ENCODE measurements around the gene SHC3.

The SHC3 gene

DNA sequence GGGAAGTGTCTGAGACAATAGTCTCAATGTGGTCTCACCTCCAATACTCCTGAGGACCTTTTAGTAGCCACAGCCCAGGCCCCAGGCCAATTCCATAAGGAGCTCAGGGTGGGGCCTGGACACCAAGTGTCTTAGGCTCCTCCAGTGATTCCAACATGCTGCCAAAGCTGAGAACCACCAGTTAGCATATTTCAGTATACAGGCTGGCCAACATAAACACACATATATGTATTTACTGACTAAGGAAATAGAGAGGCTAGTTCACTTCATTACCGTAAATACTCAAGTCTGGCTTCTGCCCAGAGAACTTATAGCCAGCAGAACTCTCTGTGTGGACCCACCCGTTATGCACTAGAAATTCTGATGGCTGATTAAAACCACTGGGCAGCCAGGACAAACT, 163.3 kb downstream of the SHC3 start:
- DNase-seq, result no peak

- DNase-seq, result no peak
These were observed 164.5 kb downstream of the SHC3 start for GRCh38 chr9:89014153-89014552.

GRCh38 chr9:89013660-89014059, 165.0 kb downstream of the SHC3 start:
- no peak for DNase-seq

DNA sequence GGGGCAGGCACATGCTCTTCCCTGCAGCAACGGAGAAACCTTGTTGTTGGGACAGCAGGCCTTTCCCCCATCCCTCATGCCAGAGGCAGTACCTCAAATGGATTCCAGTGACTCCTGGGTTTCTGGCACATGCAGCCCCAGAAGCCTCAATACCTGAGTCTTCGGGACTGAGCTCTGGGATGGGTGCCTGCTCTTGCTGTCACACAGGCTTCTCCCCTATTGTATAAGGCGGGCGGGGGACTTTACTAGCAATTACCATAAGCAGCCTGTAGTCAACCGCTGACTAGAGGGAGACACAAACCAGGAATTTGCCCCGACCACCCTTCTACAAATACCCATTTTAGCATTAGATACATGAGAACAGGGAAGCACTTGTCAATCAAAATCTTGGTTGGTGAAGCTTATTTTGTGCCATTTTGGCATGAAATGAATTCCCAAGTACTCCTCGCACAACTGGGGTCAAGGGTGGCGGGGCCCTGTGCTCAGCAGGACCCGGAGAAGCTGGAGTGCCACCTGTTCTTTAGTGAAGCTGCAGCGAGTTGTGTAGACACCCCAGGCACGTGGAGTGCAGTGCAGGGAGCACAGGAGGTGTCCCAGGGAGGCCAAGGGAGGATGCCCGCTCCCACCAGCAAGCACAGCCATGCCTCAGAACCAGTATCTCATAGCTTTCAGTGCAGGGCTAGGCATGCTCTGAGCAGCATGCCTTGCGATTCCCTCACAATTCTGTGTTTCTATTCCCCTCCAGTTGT, 166.2 kb downstream of the SHC3 start:
- DNase-seq, result no peak

DNA sequence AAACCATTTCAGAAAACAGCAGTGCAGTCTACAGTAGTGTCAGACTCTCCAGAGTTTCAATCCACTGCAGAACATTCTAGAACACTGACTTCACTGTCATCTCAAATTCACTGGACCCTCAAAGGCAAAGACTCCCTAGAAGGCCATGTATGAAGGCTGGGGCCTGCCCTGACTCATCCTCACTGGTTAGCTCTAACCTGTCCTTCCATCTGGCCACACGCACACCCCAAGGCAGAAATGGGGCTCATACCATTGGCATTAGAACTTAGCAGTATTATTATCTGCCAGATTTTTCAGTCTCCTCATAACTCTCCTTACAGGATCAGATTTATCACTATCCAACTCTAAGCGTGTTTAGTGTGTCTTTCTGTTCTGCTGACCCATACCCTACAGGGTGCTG, 166.9 kb downstream of the SHC3 start:
- no peak for DNase-seq

DNA sequence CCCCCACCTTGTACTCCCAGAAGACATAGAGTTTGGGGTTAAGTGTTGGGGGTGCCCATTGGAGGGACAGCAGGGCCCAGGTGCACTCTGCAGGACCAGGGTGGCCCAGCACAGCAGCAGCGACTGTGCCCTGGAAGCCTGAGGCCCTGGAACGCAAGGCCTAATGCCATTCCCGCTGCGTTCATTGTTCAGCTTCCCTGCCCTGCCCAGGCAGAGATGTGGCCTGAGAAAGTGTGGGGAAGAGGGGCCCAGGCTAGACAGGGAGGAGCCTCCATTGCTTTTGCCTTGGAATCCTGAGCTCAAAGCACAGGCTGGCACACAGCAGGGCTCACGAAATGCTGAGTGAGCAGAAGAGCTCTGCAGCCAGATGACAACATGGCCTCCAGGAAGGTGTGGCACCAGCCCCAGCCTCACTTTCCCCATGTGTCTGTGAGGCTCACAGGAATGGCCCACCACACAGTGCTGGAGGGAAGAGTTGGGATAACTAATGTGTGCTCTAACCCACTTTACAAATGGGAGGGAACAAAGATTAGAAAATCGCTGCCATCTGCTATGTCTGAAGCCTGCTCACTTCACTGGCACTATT, 168.0 kb downstream of the SHC3 start:
- DNase-seq, result no peak

DNA sequence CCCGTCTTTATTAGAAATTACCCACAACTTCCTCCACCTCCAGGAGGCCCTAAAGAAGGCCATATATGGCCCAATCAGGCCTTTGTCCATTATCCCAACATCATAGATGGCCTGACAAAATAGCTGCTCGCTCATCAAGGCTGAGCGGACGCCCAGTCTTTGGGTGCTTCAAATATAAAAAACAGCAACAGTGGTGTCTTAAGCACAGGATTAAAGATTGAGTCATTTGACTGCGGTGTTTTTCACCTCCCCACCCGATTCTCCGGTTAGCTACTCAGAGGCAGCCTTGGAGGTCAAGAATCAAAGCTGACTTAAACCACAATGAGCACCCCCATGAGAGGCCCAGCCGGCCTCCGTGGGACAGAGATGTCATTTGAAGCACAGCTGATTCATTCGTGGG, 168.6 kb downstream of the SHC3 start:
- no peak for DNase-seq

DNA sequence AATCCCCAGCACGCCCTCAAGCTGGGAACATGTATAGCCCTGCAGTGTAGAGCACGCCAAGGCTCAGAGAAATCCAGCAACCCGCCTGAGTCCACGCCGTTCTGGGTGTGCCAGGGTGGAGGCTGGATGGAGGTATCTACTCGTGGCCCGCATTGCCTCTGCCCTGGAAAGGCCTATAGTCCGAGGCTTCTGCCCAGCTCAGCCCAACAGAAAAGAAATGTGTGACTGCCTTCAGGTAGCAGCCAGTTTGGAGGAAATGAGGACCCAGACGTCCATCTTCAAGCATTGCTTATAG, 169.1 kb downstream of the SHC3 start:
- no peak for DNase-seq

DNA sequence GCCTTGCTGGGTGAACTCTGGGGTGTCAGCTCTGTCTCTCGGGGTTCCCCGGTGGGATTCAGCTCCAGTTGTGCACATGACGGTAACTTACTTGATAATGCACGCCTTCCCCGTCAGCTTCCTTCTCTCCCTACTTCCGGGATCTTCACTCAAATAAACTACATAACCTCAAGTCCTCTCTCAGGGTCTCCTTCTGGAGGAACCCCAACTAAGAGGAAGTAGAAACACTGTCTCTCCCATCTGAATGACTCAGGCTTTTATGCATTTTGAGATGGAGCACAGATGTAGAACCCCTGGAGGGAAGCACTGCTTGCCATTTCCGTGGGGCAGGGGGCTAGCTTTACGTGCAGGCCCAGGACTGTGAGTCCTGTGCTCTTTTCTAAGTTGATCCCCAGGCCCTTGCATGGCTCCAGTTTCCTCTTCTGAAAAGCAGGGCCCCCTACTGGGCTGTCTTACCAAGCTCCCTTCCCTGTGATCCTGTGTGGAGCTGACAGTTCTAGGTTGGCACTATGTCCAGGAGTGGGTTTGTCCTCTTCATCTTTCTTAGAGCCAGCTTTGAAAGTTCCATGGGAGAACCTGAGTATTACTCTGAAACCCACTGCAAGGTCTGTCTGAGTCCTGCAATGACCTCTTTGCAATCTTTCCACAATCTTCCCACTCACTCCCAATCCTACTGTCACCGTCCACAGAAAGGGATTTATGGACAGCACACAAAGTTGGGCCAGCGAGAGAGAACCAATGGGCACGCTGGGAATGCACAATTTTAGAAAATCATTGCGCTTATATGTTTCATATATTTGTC, 169.7 kb downstream of the SHC3 start:
- no peak for DNase-seq

DNA sequence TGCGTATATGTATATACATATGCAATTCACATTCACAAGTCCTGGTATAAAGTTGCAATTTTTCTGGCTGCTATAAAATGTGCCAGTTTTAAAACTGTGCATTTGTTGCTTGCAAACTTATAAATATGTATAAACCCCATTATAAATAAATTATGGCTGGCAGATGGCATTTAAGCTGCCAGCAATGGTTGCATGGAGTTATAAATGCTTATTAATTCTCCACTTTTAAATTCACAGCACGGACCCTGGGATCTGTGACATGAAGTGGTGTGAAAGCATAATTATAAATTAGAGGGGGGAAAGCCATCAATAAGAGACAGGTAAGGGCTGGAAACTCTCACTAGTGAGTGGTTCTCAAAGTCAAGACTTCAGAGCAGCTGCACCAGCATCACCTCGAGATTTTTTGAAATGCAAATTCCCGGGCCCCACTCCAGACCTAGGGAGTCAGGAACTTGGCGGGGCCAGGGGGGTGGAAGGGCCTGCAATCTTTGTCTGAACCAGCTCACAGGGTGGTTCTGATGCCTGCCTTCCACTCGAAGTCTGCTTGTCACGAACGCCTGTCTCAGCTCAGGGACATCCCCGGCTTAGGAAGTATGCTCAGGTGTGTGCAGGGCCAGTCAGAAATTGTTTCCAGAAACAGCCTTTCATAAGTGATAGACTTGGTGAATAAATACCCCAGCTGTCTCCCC, 170.4 kb downstream of the SHC3 start:
- DNase-seq, result no peak

- no peak for DNase-seq
These were observed 171.3 kb downstream of the SHC3 start for GRCh38 chr9:89006996-89007967.

DNA sequence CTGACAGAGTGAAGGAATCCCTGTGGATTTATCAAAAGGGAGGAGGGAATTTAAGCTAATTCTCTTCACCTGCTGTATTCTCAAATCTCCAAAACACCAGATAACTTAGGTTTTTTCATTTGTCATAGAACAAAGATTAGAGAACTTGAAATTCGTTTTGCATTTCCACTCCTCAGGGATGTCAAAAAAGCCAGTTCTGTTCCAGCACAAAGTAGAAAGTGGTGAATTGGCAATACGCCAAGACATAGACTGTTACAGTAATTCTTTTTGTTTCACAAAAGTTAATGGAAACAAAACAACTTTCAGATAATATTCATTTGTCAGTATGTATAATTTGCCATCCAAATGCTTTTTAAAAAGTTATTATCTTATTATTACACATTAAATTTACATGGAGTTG, 172.4 kb downstream of the SHC3 start:
- no peak for DNase-seq

GRCh38 chr9:89005323-89005722, 173.3 kb downstream of the SHC3 start:
- DNase-seq, result no peak

DNA sequence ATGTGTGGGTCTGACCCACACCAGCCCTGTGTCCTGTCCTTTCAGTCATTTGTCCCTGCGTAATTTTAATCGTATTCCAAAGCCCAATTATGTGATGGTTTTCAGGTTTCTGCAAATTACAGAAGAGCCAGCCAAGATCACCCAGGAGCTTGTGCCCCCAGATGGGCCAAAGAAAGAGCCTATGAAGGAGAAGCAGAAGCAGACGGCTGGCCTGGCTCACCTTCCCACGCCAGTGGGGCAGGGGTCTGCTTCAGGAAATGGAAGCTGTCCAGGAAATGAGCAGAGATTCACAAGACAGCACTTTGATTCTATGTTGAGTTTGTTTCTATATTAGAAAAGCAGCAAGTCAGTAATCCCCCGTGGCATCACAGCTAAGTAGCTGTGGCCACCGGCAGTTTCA, 175.6 kb downstream of the SHC3 start:
- no peak for DNase-seq

- DNase-seq, result no peak
These were observed 176.6 kb downstream of the SHC3 start for GRCh38 chr9:89001917-89002540.

DNA sequence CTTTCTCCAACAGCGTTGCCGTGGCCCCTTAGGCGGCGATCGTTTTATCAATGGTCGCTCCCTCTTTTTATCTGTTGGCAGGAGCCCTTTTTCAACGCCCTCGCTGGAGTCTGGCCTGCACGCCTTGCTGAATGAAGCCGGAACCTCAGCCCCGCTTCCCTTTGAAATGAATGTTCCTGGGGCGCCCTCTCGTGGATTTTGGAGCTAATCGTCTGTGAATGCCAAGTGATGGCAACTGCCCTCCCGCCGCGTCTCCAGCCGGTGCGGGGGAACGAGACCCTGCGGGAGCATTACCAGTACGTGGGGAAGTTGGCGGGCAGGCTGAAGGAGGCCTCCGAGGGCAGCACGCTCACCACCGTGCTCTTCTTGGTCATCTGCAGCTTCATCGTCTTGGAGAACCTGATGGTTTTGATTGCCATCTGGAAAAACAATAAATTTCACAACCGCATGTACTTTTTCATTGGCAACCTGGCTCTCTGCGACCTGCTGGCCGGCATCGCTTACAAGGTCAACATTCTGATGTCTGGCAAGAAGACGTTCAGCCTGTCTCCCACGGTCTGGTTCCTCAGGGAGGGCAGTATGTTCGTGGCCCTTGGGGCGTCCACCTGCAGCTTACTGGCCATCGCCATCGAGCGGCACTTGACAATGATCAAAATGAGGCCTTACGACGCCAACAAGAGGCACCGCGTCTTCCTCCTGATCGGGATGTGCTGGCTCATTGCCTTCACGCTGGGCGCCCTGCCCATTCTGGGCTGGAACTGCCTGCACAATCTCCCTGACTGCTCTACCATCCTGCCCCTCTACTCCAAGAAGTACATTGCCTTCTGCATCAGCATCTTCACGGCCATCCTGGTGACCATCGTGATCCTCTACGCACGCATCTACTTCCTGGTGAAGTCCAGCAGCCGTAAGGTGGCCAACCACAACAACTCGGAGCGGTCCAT, 177.4 kb downstream of the SHC3 start:
- peak; percentile 29 for DNase-seq

GRCh38 chr9:89000371-89000781, 178.2 kb downstream of the SHC3 start:
- DNase-seq, result no peak

- DNase-seq, result no peak
These were observed 179.7 kb downstream of the SHC3 start for GRCh38 chr9:88998911-88999310.

- no peak for DNase-seq
These were observed 180.1 kb downstream of the SHC3 start for GRCh38 chr9:88998503-88998902.

- DNase-seq, result no peak
These were observed 181.0 kb downstream of the SHC3 start for GRCh38 chr9:88997646-88998045.

DNA sequence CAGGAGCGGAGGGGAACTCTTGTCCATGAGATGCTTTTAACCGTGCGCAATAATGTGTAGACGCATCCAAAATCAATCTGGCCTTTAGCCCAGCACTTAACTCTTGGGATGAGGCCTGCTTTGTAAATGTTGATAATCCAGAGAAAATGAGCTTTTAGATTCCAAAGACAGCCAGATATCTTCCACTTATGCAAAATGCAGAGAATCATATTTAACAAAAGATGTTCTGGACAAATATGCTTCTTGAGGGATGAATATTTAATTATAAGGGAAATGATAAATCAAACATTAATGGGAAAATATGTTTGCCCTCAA, 181.7 kb downstream of the SHC3 start:
- no peak for DNase-seq
